ENCODE data around the gene VAV2. TPM values are rescaled to one million over a fixed set of nuclear protein-coding genes. Genes with fewer than 3 reads are reported as not detected.
"Not testable (repeated sequence)": the region's sequence is repeated elsewhere in the genome, so short reads cannot be mapped to it uniquely, and the experiment has no call there.

VAV2 gene
- total RNA-seq, 1 experiment from 2014 or later: 25.1 TPM

- in situ Hi-C loops (cut with HindIII; ENCODE audit: low pct_unique_long_range_greater_than_20kb, low sequenced_read_pairs): loop anchor here (25.0 kb wide), 1 partner anchor 238 kb away; no protein-coding TSS in a partner anchor
- no peak for DNase-seq (ENCODE audit: low read depth)
Measured at GRCh38 chr9:133774799-133775198, 217.3 kb downstream of the VAV2 start.

- in situ Hi-C loops (cut with HindIII; ENCODE audit: low pct_unique_long_range_greater_than_20kb, low sequenced_read_pairs): no loop called here
- no peak for DNase-seq (ENCODE audit: low read depth)
Measured at GRCh38 chr9:133773889-133774655, 218.1 kb downstream of the VAV2 start.

- in situ Hi-C loops (cut with HindIII; ENCODE audit: low pct_unique_long_range_greater_than_20kb, low sequenced_read_pairs): no loop called here
- no peak for DNase-seq (ENCODE audit: low read depth)
Measured at GRCh38 chr9:133772581-133772980, 219.5 kb downstream of the VAV2 start.

- no peak for DNase-seq (ENCODE audit: low read depth)
- in situ Hi-C loops (cut with HindIII; ENCODE audit: low pct_unique_long_range_greater_than_20kb, low sequenced_read_pairs): no loop called here
Measured at GRCh38 chr9:133771486-133772482, 220.3 kb downstream of the VAV2 start.

GRCh38 chr9:133770076-133770777 lies 221.9 kb downstream of the VAV2 start:
- no peak for DNase-seq (ENCODE audit: low read depth)
- in situ Hi-C loops (cut with HindIII; ENCODE audit: low pct_unique_long_range_greater_than_20kb, low sequenced_read_pairs): no loop called here

- no peak for DNase-seq (ENCODE audit: low read depth)
- in situ Hi-C loops (cut with HindIII; ENCODE audit: low pct_unique_long_range_greater_than_20kb, low sequenced_read_pairs): no loop called here
Measured at GRCh38 chr9:133769511-133770075, 222.5 kb downstream of the VAV2 start.

- in situ Hi-C loops (cut with HindIII; ENCODE audit: low pct_unique_long_range_greater_than_20kb, low sequenced_read_pairs): no loop called here
- DNase-seq (ENCODE audit: low read depth): no peak
Measured at GRCh38 chr9:133768859-133769510, 223.1 kb downstream of the VAV2 start.

- in situ Hi-C loops (cut with HindIII; ENCODE audit: low pct_unique_long_range_greater_than_20kb, low sequenced_read_pairs): no loop called here
- DNase-seq (ENCODE audit: low read depth): no peak
Measured at GRCh38 chr9:133768371-133768858, 223.7 kb downstream of the VAV2 start.

- in situ Hi-C loops (cut with HindIII; ENCODE audit: low pct_unique_long_range_greater_than_20kb, low sequenced_read_pairs): no loop called here
- no peak for DNase-seq (ENCODE audit: low read depth)
Measured at GRCh38 chr9:133767625-133768024, 224.5 kb downstream of the VAV2 start.

GRCh38 chr9:133767008-133767407 lies 225.1 kb downstream of the VAV2 start:
- in situ Hi-C loops (cut with HindIII; ENCODE audit: low pct_unique_long_range_greater_than_20kb, low sequenced_read_pairs): no loop called here
- no peak for DNase-seq (ENCODE audit: low read depth)

- DNase-seq (ENCODE audit: low read depth); in situ Hi-C loops (cut with HindIII; ENCODE audit: low pct_unique_long_range_greater_than_20kb, low sequenced_read_pairs): not testable (repeated sequence)
Measured at GRCh38 chr9:133766234-133766633, 225.9 kb downstream of the VAV2 start.

- no peak for DNase-seq (ENCODE audit: low read depth)
- in situ Hi-C loops (cut with HindIII; ENCODE audit: low pct_unique_long_range_greater_than_20kb, low sequenced_read_pairs): no loop called here
Measured at GRCh38 chr9:133763272-133764183, 228.6 kb downstream of the VAV2 start.

GRCh38 chr9:133762488-133763271 lies 229.4 kb downstream of the VAV2 start:
- no peak for DNase-seq (ENCODE audit: low read depth)
- in situ Hi-C loops (cut with HindIII; ENCODE audit: low pct_unique_long_range_greater_than_20kb, low sequenced_read_pairs): no loop called here

GRCh38 chr9:133761641-133762248 lies 230.4 kb downstream of the VAV2 start:
- in situ Hi-C loops (cut with HindIII; ENCODE audit: low pct_unique_long_range_greater_than_20kb, low sequenced_read_pairs): no loop called here
- no peak for DNase-seq (ENCODE audit: low read depth)

GRCh38 chr9:133760713-133761290 lies 231.3 kb downstream of the VAV2 start:
- DNase-seq (ENCODE audit: low read depth): no peak
- in situ Hi-C loops (cut with HindIII; ENCODE audit: low pct_unique_long_range_greater_than_20kb, low sequenced_read_pairs): no loop called here

All from Caki2 (cell line).